ENCODE data around the gene RNASE1.

Gene RNASE1

GRCh38 chr14:20807304-20808161 lies 4.9 kb upstream of the RNASE1 start:
- DNase-seq, result no peak

- no peak for DNase-seq
Observed at GRCh38 chr14:20805485-20805884, 2.8 kb upstream of the RNASE1 start.

GRCh38 chr14:20803223-20803622 lies 579 bp upstream of the RNASE1 start:
- no peak for DNase-seq

- DNase-seq, result no peak
Observed at GRCh38 chr14:20801726-20802125, 918 bp downstream of the RNASE1 start.

- DNase-seq, result no peak
Observed at GRCh38 chr14:20799892-20800544, 2.6 kb downstream of the RNASE1 start.

- no peak for DNase-seq
Observed at GRCh38 chr14:20799456-20799891, 3.2 kb downstream of the RNASE1 start.

- DNase-seq, result no peak
Observed at GRCh38 chr14:20798932-20799331, 3.7 kb downstream of the RNASE1 start.

GRCh38 chr14:20798318-20798717 lies 4.3 kb downstream of the RNASE1 start:
- DNase-seq, result no peak

- DNase-seq, result no peak
Observed at GRCh38 chr14:20797164-20797563, 5.5 kb downstream of the RNASE1 start.

- DNase-seq, result no peak
Observed at GRCh38 chr14:20794644-20795369, 7.8 kb downstream of the RNASE1 start.

- DNase-seq, result no peak
Observed at GRCh38 chr14:20792556-20792955, 10.1 kb downstream of the RNASE1 start.

GRCh38 chr14:20791597-20791996 lies 11.0 kb downstream of the RNASE1 start:
- DNase-seq, result no peak

GRCh38 chr14:20791187-20791586 lies 11.5 kb downstream of the RNASE1 start:
- DNase-seq, result no peak

- DNase-seq, result no peak
Observed at GRCh38 chr14:20790464-20791116, 12.1 kb downstream of the RNASE1 start.

- DNase-seq, result no peak
Observed at GRCh38 chr14:20789230-20789813, 13.3 kb downstream of the RNASE1 start.

GRCh38 chr14:20787025-20787424 lies 15.6 kb downstream of the RNASE1 start:
- no peak for DNase-seq

- peak; percentile 52 for DNase-seq
Observed at GRCh38 chr14:20782280-20782890, 20.3 kb downstream of the RNASE1 start.

GRCh38 chr14:20781803-20782202 lies 20.8 kb downstream of the RNASE1 start:
- no peak for DNase-seq

GRCh38 chr14:20775901-20776300 lies 26.7 kb downstream of the RNASE1 start:
- no peak for DNase-seq

- DNase-seq, result no peak
Observed at GRCh38 chr14:20775043-20775442, 27.6 kb downstream of the RNASE1 start.

GRCh38 chr14:20774258-20774824 lies 28.3 kb downstream of the RNASE1 start:
- no peak for DNase-seq

GRCh38 chr14:20772650-20773049 lies 30.0 kb downstream of the RNASE1 start:
- no peak for DNase-seq

All from CD4-positive, alpha-beta T cell treated with Interleukin-17A for 1 hour (primary cell).